ENCODE results near the gene TSPAN2.

Gene TSPAN2

DNA sequence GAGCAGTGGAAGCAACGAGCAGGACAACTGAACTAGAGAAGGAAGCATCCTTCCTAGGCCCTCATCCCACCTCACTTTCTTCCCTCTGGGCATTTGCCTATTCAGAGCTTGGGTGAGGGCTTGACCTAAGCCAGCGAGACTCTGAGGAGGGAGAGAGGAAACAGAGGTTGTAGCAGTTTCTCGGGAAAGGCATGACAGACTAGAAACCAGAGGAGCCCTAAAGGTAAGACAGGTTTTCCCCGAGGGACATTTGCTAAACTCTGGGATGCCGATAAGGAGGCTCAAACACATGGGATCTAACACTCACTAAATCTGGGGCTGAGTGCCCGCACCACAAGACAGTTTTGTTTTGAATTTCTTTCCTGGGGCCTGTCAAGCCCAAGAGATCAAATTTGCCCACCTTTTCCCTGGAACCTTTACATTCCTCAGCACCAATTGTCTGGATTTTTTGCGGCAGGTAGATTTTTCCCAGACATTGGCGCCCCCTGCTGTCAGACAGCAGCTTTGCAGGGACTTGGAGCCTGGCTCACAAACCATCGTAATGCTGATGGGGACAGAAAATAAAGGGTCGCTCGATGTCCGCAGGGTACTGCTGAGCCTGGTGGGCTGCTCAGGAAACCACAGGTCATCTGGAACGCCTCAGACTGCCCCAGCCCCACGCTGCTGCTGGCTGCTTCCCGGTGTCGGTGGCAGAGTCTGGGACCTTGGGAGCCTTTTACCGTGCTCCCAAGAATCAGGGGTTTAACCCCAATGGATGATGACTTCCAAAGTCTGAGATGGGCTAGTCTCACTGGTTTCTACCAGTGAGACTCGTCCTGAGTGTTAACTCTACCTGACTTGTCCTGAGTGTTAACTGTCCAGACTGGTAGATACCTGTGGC lies 23.4 kb upstream of the TSPAN2 start:
- peak; percentile 28 to 46 for DNase-seq

DNA sequence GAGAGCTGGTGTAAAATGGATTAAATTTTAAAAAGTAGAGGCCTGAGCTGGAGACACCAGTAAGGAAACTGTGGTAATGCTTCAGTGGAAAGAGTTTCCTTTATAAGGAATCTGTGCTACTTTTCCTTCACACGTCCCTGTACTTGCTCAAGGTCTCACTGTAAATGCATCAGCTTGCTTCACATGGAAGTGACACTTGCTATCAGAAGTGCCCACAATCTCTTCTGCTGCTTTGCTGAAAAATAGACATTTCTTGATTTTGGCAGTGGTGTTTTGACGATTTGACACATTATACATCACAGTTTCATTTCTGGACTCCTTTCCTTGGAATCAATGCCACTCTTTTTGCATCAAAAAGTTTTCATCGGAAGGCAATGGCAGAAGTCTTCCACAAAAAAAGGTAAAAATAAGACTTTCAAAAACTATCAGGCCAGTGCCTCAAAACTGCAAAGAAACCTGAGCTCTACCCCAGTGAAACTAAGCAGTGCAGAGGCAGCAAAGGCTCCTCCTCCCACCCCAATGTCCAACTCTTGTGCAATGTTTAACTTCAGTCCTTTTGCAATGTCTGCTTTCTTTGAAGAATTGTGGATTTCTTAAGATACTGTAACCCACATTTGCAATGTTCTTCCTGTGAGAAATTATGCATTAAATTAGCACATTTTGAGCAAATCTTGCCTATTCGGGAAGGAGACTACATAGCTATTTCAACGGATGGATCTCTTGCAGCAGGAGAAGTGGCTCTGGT lies 18.4 kb upstream of the TSPAN2 start:
- DNase-seq, result no peak

DNA sequence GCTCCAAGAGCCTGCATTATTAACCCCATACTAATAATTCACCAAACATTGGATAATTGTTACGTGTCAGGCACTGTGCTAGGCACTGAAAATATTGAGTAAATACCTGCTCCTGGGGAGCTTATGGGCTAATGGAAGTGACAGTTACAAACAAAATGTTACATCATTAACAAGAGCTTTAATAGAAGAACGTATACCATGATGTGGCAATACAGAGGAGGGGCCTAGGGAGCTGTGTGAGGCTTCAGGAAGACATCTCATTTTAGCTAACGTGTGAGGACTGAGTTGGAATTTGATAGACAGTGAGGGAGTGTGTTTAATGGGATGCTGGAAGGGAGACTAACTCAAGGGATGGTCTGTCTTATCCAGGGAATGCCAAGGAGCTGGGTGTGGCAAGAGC lies 16.5 kb upstream of the TSPAN2 start:
- no peak for DNase-seq

DNA sequence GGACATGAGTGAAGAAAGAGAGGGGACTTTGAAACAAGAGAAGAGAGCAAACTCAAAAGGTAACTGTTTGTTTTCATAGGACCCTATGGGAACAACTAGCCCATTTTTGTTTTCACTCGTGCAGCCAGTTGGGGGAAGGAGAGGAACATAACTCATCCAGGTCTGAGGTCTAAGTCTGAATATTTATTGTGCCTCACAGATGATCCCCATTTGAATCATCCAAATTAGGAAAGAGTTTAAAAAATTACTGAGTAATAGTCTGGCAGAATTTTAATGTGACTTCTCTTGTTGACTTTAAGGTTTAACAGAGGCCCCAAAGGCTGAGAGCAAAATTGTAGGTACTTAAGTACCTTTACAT lies 10.4 kb upstream of the TSPAN2 start:
- no peak for DNase-seq

DNA sequence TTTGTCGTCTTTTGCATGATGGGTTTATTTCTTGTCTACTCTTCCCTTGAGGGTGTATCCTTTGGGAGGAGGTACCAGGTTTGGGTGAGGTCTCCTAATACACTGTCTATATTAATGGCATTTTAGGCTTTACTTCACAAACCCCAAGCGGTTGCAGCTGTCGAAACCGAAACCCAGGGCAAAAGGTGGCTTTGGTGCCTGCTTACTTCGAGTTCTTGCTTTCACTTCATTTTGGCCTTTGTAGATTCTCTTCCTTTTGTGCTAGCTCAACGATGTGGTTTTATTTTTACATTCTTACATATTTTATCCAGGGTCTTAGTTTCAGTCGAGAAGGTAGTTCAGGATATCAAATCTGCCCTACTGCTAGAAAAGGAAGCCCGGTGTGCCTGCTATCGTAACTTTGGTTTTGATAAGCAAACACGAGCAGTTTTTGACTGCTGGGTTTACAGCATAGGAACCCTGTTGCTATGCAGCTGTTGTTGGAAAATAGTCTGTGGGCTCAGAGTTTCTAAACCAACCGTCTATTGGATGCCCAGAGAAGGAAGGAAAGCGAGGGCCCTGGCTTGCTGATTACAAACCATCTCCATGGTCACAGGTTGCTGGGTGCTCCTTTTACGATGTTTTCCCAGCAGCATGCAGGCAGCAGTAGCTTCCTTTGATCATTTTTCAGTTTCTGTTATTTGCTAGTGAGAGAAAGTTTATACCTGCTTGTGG lies 9.8 kb upstream of the TSPAN2 start:
- DNase-seq, result peak; percentile 25 to 59

DNA sequence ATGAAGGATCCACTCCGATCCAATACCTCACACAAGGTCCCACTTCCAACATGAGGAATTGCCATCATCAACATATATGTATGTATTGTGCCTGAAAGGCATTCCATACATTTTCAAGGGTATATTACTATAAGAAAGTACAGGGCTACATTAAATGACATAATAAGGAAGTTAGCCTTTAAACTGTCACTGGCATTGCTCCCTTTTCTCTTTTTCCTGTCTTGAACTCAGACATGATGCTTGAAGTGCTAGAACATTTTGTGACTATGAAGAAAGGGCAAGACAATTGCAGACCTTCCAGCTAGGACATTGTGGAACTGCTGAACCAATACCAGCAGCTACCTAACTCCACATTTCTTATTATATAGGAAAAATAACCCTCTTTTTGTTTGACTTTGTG lies 2.9 kb upstream of the TSPAN2 start:
- DNase-seq, result no peak

DNA sequence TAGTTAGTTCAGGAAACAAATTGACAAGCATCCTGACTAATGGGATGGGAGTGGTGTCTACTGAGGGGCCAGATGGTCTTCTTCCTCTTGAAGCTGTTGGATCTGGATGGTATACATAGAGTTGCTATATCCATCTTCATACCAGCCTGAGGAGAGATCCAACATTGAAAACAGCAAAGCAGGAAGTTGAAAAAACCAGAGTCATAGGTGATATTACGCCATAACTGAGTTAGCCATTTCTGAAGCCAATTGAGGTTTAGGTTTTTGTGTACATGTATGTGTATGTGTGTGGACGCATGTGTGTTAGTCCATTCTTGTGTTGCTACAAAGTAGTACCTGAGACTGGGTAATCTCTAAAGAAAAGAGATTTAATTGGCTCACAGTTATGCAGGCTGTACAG lies 2.3 kb upstream of the TSPAN2 start:
- no peak for DNase-seq

DNA sequence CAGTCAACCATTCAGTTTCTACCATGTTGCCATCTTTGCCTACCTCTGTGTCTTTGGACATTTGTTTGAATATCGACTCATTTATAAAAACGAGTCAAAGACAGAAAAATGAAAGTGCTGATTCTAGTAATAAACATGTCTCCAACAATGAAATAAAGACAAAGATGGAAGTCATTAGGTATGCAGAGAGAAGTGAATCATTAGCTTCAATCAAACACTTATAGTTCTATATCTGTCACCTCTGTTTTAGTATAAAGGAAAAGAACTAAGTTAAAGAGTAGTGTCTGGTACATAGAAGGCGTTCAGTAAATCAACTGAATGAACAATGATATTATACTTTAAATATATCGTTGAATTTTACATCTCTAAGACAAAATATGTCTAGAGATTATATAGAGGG lies 1.7 kb upstream of the TSPAN2 start:
- DNase-seq, result no peak

DNA sequence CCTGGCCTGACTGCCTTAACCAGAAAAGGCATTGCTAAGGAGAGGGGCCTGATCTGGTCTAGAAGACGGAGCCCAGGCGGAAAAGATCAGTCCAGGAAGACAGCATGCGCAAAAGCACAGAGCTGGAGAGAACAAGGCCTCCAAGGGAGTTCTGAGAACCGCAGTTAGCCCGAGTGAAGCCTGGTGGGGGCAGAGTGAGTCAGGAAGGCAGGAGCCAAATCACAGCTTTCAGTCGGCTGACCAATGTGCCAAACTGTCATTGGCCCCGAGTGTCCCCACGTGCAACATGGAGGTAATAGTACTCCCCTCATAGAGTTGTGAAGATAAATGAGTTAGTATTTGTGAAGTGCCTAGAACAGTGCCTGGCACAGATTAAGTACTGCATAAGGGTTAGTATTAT lies 1.2 kb upstream of the TSPAN2 start:
- no peak for DNase-seq

DNA sequence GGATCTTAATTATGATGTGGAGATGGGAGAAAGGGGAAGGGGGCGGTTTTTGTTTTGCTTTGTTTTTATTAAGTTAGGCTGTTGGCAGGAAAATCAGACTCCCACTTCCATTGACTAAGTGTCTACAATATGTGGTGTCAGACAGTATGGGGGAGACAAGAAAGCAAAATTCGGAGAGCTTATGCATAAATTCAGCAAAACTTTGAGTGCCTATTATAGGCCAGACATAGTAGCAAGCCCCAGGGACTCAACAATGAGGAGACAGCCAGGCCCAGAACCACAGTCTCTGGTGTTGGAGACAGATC lies 835 bp upstream of the TSPAN2 start:
- no peak for DNase-seq

DNA sequence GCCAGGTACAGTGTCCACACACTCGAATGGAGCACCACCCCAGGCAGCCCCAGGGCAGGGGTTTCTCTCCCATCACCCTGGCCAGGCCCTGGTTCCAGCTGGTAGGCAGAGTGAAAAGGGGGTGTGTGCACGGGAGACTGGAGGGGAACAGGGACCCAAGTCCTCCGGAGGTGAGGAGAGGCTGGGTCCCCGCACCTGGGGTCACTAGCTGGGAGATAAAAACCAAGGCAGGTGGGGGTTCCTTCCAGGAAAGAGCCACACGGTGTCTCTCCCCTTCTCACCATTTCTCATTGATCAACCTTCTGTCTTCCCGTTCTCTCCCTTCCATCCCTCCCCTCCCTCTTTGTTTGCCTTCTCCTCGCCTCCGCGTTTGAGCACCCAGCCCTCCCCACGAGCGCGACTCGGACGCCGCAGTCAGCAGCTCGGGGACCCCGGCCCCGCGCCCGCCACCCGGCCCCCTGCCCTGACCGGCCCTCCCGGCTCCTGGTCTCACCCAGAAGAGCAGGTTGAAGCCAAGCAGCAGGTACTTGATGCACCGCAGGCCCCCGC lies 358 bp downstream of the TSPAN2 start:
- no peak for DNase-seq

DNA sequence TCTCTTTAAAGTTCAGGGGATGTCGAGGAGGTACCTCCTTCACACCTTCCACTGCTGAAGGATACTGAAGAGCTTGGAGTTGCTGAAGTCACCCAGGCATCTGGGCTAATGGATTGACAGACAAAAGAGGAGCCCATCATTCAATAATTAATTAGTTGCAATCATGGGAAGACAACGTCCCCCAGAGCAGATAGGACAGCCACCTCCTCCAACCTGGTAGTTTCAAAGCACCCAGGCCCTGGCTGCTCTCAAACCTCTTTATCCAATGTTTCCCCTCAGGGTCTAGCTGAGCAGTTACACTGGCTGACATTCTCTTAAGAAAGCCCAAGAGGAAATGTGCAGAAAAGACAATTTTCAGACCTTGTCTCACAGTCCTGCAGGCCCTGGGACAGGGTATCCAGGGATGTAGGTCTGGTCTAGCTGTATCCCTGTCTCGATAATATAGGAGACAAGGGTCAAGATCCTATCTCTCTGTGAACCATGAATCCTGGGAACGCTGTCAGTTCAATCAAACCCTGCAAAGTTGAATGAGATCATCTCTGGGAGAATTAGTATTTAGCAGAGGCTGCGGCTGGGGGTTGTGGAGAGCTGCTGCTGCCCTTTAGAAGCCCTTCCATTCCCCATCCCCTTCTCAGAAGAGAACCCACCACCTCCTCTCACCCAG lies 1.1 kb downstream of the TSPAN2 start:
- no peak for DNase-seq

DNA sequence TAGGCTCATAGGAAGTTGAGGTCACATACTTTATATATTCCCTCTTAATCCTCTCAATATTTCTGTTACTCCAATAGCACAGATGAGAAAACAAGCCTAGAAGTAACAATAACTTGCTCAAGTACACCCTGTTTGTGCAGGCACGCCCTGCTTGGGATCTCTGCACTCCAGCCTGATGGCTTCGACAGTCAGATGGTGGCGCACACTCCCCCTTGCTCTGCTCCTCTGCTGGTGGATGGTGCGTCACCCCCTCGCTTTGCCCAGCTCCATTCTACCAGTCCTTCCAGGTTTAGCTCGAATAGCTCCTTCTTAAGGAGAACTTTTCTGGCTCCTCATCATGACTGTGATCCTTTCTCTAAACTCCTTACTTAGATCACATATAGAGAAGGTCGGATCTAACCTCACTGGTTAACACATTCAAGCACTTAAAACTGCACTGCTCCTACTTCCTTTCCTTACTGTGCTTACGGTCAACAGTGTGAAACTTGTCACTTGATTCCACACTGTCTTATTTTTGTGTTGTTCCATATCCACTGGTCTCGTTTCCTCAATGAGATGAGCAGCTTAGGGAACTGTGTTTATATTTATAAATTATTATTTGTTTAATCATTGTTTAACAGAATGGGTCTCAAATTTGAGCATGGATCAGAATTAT lies 3.0 kb downstream of the TSPAN2 start:
- DNase-seq, result no peak

DNA sequence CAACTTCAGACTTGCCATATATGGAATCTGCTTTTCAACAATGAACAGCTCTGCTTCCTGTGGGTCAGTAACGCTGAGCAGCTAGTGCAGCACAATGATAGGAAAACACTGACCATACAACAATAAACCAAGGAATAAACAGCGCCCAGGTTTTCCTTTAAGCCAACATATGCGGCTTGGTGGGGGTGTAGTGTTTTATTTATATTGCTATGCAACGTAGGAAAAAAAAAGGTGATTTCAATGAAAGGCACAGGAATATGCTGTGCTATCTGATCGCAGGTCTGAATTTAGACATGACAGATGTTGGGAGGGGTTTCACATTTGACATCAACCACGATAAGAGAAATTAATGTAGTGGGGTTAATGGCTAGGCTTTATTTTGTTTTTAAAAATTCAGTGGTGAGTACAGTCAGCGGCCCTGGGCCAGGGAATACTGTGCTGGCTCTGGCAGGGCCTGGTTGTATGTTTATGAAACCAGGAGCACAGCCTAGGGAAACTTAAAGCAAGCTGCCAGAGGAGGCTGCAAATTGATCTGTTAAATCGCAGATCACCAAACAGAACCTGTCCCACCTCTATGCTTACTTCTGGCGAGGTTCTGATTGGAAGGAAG lies 4.3 kb downstream of the TSPAN2 start:
- no peak for DNase-seq

DNA sequence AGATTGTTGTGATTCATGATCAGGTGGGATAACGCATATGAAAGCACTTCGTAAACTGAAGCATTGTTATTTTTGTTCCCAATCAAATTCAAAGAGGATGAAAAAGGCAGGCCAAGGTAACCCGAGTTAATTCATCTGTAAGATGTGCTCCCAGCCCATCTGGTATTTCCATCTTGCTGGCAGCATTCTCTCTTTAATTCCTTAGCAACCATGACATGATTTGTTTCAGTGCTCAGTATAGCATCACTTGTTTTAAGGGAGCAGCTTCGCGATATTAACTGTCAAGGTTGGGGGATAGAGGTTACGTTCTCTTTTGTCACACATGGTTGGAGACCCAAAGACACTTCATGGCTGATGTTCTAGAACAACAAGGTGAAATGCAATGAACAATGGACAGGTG lies 6.4 kb downstream of the TSPAN2 start:
- DNase-seq, result no peak

DNA sequence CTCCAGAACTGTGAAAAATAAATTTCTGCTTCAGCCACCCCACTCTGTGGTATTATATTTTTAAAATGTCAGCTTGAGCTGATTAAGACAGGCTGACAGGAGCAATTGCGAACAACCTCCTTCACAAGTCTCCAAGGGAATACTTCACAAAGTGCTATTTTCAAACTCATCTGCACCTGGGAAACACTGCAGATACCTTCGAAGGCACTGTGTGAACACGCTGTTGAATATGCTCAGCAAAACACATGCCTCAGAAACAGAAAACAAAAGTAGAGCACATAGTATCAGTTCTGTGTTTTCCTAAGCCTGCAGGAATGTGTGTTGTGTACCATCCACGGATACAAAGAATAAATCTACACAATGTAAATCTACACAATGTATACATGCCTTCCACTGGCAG lies 10.6 kb downstream of the TSPAN2 start:
- DNase-seq, result no peak

DNA sequence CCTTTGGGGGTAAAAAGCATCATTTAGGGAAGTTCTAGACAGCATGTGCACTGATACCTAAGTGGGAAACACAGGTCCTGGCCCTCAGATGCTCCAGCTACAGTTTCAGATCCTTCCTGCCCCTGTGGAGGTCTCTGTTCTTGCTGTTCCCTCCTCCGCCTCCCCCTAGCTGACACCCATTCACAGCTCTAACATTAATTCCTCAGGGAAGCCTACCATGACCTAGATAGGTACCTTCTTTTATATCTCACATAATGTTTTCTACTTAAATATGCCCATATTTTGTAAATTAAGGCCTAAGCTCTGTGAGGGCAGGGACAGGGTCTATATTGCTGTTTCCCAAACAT lies 11.3 kb downstream of the TSPAN2 start:
- DNase-seq, result no peak

DNA sequence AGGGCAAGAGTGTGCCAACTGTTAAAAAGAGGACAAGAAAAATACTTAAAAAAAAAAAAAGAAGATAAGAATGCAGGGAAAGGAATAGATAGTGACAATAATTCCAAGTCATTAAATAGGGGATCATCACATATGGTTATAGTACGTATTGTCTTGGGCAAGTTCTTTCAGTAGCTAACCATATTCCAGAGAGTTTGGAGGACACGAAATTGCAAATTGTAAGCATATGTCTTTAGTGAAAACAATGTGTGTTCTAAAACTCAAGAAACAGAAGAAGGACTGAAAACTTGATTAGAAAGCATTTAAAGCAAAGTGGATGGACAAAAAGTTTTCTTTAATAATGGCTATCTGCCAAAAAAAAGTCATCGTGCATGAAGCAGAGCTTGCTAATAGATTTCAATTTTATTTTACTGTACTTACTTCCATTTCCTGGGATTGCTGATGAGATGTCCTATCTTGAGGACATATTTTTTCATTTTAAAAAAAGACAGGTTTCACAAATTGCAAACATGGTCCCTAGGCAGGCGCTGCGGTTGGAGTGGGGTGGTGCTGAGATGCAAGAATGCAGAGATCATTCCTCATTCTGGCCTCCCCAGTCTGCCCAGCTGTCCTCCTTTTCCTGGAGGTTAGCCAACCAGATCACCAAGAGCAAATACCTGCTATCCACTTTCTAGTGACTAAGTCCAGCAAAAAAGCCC lies 11.9 kb downstream of the TSPAN2 start:
- no peak for DNase-seq

DNA sequence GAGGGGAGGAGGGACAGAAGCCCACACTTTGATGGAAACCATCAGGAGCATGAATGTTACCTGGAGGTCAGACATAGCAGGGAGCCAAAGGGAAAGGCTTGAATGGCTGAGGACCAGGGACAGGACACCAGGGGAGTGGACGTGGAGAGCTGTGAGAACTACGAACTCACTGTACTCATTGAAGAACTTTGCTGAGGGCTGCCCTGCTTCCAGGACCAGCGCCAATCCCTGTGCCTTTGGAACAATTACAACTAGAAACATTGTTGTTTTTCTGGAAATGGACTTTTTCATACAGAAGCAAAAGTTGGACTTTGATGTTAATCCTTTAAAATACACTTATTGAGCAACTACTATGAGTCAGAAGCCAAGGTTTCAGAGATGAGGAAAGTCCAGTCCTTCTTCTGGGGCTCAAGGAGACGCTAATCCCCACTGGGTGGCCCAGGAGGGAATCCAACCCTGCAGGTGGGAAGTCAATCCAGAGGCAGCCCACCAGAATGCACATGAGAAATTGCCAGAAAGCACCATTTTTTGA lies 12.9 kb downstream of the TSPAN2 start:
- DNase-seq, result no peak

DNA sequence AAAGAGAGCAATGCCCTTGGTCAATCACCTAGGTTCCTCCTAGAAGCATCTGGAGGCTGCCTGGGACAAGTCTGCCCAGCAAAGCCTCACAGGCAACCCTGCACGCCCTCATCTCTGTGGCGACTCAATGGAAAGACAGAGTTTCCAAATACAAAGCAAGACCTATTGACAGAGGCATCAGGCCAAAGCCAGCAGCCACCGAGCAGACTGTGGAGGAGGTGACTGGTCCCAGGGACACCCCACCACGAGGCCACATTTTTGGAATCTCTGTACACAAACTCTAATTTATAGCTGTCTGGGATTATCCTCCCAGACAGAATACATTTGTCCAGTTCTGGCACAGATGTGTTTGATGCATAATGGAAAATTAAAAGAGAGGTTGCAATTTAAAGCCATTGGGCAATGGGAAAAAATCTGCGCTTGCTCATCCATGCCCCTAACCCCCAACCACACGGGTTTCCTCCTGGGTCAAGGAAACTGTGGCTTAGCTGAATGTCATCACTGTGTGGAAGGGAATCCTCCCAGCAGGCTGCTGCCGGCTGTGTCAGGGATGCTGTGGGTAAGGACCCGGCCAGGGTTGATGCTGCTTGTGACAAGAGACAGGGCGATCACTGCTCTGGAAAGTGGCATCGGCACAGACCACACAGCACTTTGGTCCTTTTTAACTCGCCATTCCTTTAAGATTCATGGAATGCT lies 14.3 kb downstream of the TSPAN2 start:
- no peak for DNase-seq
